GM19395 (cell line): Measurements from ENCODE around the gene FAM204A.

Experiments used
- ATAC-seq: cut with Tn5 transposase; IDR thresholded peaks from one replicate; pipeline ENCODE4 v1.9.1; 2021; ENCODE audit warnings: mild to moderate bottlenecking, moderate library complexity; ENCODE audit not compliant: unreplicated experiment

The FAM204A gene

DNA sequence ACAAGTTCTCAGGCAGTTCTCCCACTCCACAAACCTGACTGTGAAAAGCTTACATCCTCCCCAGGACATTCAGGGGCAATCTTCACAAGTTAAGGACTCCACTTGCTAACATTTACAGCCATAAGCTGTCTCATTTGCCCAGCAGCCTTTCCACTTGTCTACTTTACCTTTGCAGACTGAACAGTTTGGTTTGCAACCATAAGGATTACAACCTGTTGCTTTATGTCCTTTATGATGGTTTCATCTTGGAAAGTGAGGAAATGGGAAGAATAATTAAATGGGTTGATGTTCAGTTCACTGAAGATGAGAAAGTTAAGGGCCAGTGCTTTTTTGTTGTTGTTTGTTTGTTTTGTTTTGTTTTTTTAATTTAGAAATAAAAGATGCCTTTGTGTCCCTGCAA is 92.4 kb downstream of the FAM204A start:
- ATAC-seq: no peak
